ENCODE data around the gene NKAPD1.

Gene NKAPD1

GRCh38 chr11:112029460-112029859 lies 44.6 kb upstream of the NKAPD1 start:
- Histone ChIP-seq H3K27me3 (ENCODE audit: insufficient read depth, low read depth) (no peaks in the 10 kb centered on the region), H3K4me3 (IDR thresholded peaks at IDR 0.05; ENCODE audit: insufficient read depth, low read depth, low read length) (no peak overlapping the region), H3K4me1 (ENCODE audit: low read depth, poor library complexity, severe bottlenecking) (peaks cover under 1% of the 10 kb centered on the region), H3K9ac (no peak overlapping the region), H4K20me1 (ENCODE audit: insufficient read depth) (no peaks in the 10 kb centered on the region), H3K79me2 (ENCODE audit: insufficient read depth, low read depth) (no peaks in the 10 kb centered on the region; the same call in 1 of the 2 replicates), H3K36me3 (ENCODE audit: insufficient read depth) (no peaks in the 10 kb centered on the region), H3K4me2 (no peak overlapping the region), H2AFZ (ENCODE audit: low read depth) (no peak overlapping the region), H3K27ac (no peak overlapping the region)
- TF ChIP-seq CTCF (conservative IDR thresholded peaks at IDR 0.05; ENCODE audit: low read depth, low read length) = no peak

- no peak overlapping the region for H2AFZ ChIP-seq (ENCODE audit: low read depth)
- peaks cover 10% of the 10 kb centered on the region for H3K4me1 ChIP-seq (ENCODE audit: low read depth, poor library complexity, severe bottlenecking)
- H4K20me1 ChIP-seq (ENCODE audit: insufficient read depth) = no peaks in the 10 kb centered on the region
- no peak overlapping the region for H3K4me3 ChIP-seq (IDR thresholded peaks at IDR 0.05; ENCODE audit: insufficient read depth, low read depth, low read length)
- no peak overlapping the region for H3K27ac ChIP-seq
- no peak for TF ChIP-seq CTCF (conservative IDR thresholded peaks at IDR 0.05; ENCODE audit: low read depth, low read length)
- H3K9ac ChIP-seq = no peak overlapping the region
- no peaks in the 10 kb centered on the region for H3K79me2 ChIP-seq (ENCODE audit: insufficient read depth, low read depth)
- no peaks in the 10 kb centered on the region for H3K27me3 ChIP-seq (ENCODE audit: insufficient read depth, low read depth)
- H3K4me2 ChIP-seq = no peak overlapping the region
- no peaks in the 10 kb centered on the region for H3K36me3 ChIP-seq (ENCODE audit: insufficient read depth)
Observed at GRCh38 chr11:112033902-112034301, 40.2 kb upstream of the NKAPD1 start.

- H3K79me2 ChIP-seq (ENCODE audit: insufficient read depth, low read depth) = no peaks in the 10 kb centered on the region
- no peak overlapping the region for H3K27ac ChIP-seq
- H3K9ac ChIP-seq = no peak overlapping the region
- no peaks in the 10 kb centered on the region for H4K20me1 ChIP-seq (ENCODE audit: insufficient read depth)
- TF ChIP-seq CTCF (conservative IDR thresholded peaks at IDR 0.05; ENCODE audit: low read depth, low read length) = no peak
- H3K4me1 ChIP-seq (ENCODE audit: low read depth, poor library complexity, severe bottlenecking) = peaks cover 10% of the 10 kb centered on the region
- no peaks in the 10 kb centered on the region for H3K36me3 ChIP-seq (ENCODE audit: insufficient read depth)
- H2AFZ ChIP-seq (ENCODE audit: low read depth) = no peak overlapping the region
- no peaks in the 10 kb centered on the region for H3K27me3 ChIP-seq (ENCODE audit: insufficient read depth, low read depth)
- no peak overlapping the region for H3K4me2 ChIP-seq
- H3K4me3 ChIP-seq (IDR thresholded peaks at IDR 0.05; ENCODE audit: insufficient read depth, low read depth, low read length) = no peak overlapping the region
Observed at GRCh38 chr11:112037527-112037926, 36.6 kb upstream of the NKAPD1 start.

GRCh38 chr11:112042161-112042960 lies 31.7 kb upstream of the NKAPD1 start:
- H3K9ac ChIP-seq = no peak overlapping the region
- no peaks in the 10 kb centered on the region for H3K36me3 ChIP-seq (ENCODE audit: insufficient read depth)
- no peaks in the 10 kb centered on the region for H3K27me3 ChIP-seq (ENCODE audit: insufficient read depth, low read depth)
- H3K4me1 ChIP-seq (ENCODE audit: low read depth, poor library complexity, severe bottlenecking) = no peaks in the 10 kb centered on the region
- H2AFZ ChIP-seq (ENCODE audit: low read depth) = no peak overlapping the region
- no peak overlapping the region for H3K4me3 ChIP-seq (IDR thresholded peaks at IDR 0.05; ENCODE audit: insufficient read depth, low read depth, low read length)
- TF ChIP-seq CTCF (conservative IDR thresholded peaks at IDR 0.05; ENCODE audit: low read depth, low read length) = no peak
- no peak overlapping the region for H3K4me2 ChIP-seq
- no peak overlapping the region for H3K27ac ChIP-seq
- H3K79me2 ChIP-seq (ENCODE audit: insufficient read depth, low read depth) = no peaks in the 10 kb centered on the region
- no peaks in the 10 kb centered on the region for H4K20me1 ChIP-seq (ENCODE audit: insufficient read depth)
